RCC 7860 (cell line): ENCODE data around the gene ZNF664.
A peak's percentile ranks its signal among the peaks of the same experiment; 100 is the strongest.

Experiments used
- DNase-seq: peaks from one replicate; pipeline ENCODE4 v3.0.0-alpha.2; 2015; ENCODE audit warnings: low spot score
- FAIRE-seq: peaks from 2 replicates; lab custom pipeline; 2012; peaks lifted over from hg19 to GRCh38; lab: Jason Lieb, UNC

Gene ZNF664

GRCh38 chr12:123972457-123973401 lies at the start of gene ZNF664, which contains the start of gene CCDC92:
Gene ZNF664, plus strand, starts transcription at chr12:123973215. Its CDS starts 38,930 bp downstream, at chr12:124012145.
Gene CCDC92, minus strand, starts transcription at chr12:123972831. Its CDS starts 28,526 bp downstream, at chr12:123944305.
- DNase-seq (peak; percentile 79), FAIRE-seq (no peak)

GRCh38 chr12:123923927-123924326 lies 49.1 kb upstream of the ZNF664 start:
- FAIRE-seq (no peak), DNase-seq (no peak)

GRCh38 chr12:123924539-123924938 lies 48.5 kb upstream of the ZNF664 start:
- FAIRE-seq = no peak
- no peak for DNase-seq

DNA sequence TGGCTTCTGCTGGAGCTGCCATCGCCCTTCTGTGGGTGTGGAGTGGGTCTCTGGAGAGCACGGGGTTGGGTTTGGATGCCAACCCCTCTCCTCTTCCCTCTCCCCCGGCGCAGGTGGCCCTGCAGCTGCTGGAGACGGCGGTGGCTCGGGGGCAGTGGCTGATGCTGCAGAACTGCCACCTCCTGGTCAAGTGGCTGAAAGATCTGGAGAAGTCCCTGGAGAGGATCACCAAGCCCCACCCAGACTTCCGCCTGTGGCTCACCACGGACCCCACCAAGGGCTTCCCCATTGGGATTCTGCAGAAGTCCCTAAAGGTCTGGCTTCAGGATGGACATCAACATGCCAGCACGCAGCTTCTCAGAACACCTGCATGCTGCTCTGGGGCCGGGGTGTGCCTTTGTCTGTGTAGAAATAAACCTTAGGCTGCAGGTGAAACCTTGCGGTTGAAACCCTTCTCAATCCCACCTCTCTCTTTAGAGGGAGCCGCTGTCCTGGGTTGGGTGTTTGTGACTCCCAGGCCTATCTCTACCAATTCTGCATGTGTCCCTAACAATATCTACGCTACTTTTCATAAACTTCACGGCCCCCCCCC lies 44.6 kb upstream of the ZNF664 start:
- DNase-seq (no peak), FAIRE-seq (no peak)

- FAIRE-seq (no peak), DNase-seq (no peak)
Measured at GRCh38 chr12:123928897-123929296, 44.1 kb upstream of the ZNF664 start.

- no peak for DNase-seq
Measured at GRCh38 chr12:123929946-123930583, 43.0 kb upstream of the ZNF664 start.

DNA sequence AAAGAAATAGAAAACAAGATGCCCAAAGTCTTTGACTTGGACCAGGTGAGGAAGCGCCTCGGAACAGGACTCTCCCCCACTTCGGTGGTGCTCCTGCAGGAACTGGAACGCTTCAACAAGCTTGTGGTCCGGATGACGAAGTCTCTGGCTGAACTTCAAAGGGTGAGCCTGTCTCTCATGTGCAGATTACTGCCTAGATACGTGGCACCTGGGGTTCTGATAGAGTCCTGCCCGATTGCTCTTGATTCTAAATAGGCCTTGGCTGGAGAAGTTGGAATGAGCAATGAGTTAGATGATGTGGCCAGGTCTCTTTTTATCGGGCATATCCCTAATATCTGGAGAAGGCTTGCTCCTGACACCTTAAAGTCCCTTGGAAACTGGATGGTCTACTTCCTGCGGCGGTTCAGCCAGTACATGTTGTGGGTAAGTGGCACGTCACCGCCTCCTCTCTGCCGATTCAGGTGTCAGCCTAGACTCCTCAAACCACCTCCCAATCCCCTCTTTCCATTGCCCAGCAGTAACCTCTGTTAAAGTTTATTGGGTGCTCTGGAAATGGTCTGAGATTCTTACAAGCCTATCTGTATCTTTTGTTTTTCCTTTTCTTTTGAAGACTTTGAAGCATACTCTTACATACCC lies 41.2 kb upstream of the ZNF664 start:
- FAIRE-seq (no peak), DNase-seq (no peak)

More at GRCh38 chr12:123929946-123930583, 43.0 kb upstream of the ZNF664 start:
- FAIRE-seq = no peak

- DNase-seq (no peak), FAIRE-seq (no peak)
Measured at GRCh38 chr12:123933214-123933613, 39.8 kb upstream of the ZNF664 start.

DNA sequence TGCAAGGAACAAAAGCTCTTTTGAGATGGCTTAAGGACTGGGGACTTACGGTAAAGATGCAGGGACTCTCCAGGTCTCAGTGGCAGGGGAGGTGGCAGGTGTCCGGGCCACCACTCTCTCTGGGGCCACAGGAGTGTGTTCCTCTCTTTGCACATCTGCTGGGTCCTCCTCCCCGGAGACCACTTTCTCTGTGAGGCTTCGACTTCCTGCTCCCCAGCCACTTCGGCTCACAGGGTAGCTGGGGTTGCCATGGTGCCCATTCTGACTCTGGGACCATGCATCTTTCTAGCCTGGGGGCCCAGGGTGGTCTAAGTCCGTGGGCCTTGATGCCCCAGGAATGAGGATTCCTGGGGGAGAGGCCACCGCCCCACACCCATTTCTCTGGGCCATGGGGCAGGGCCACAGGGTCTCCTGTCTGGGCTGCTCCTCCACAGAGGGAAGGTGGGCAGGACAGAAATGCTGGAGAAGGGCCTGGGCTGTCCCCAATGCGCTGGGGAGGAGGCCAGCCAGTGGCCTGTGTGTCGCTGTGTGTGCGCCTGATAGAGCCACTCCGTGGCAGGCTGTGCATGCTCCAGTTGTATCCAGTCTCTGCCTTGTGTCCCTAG lies 38.9 kb upstream of the ZNF664 start:
- no peak for DNase-seq
- FAIRE-seq = no peak

DNA sequence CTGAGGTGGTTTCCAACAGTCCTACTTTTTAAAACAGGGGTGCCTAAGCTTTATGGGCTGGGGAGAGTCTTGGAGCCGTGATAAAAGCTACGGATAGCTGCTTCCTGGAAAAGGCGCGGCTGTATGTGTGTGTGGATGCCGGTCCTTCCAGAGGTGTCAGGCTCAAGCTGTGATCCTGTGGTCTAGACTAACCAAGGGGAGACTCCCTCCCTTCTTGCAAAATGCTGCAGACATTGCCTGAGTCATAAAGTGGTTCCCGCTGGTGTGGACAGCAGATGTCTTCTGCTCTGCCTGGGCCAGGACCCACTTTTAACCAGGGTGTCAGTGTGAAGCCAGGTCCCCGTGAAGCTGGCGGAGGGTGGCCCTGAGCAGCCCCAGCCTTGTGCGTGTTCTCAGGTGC lies 38.2 kb upstream of the ZNF664 start:
- FAIRE-seq = no peak
- DNase-seq = no peak

- DNase-seq (no peak), FAIRE-seq (no peak)
Measured at GRCh38 chr12:123935956-123936355, 37.1 kb upstream of the ZNF664 start.

GRCh38 chr12:123936471-123936870 lies 36.5 kb upstream of the ZNF664 start:
- no peak for DNase-seq
- FAIRE-seq = no peak

GRCh38 chr12:123936956-123937706 lies 35.9 kb upstream of the ZNF664 start:
- FAIRE-seq = no peak
- DNase-seq = no peak

- no peak for FAIRE-seq
- DNase-seq = no peak
Measured at GRCh38 chr12:123937707-123938591, 35.1 kb upstream of the ZNF664 start.

DNA sequence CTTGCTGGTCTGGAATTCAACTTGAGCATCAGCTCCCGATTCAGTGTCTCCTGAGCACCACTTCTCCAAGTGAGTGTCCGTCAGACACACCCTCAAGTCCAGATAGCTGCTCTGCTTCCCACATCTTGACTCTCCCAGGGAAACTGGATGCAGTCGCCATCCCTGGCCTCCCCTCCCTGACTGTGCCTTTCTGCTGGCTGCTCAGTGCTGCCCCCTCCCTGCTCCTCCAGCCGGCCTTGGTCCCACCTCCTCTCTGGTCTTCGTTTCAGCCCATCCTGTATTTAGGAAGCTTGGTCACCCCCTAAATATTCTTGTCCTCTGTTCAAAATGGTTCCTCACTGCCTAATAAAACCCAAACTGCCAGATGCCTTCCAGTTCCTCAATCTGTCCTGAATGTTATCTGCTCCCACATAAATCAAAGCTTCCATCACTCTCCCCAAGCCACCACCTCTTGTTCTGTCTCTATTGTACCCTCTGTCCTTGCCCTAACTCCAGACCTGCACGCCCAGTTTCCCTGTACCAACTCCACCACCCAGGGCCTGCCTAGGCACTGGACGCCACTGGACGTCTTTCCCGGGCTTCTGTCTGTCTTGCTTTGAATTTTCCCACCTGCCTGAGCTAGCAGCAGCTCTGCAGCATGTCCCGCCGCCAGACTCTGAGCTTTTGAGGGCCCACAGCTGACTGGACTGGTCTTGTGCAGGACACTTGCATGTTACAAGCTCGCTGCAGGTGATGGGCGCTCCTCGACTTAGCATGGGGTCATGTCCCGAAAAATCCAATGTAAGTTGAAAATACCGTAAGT lies 34.1 kb upstream of the ZNF664 start:
- no peak for FAIRE-seq

DNA sequence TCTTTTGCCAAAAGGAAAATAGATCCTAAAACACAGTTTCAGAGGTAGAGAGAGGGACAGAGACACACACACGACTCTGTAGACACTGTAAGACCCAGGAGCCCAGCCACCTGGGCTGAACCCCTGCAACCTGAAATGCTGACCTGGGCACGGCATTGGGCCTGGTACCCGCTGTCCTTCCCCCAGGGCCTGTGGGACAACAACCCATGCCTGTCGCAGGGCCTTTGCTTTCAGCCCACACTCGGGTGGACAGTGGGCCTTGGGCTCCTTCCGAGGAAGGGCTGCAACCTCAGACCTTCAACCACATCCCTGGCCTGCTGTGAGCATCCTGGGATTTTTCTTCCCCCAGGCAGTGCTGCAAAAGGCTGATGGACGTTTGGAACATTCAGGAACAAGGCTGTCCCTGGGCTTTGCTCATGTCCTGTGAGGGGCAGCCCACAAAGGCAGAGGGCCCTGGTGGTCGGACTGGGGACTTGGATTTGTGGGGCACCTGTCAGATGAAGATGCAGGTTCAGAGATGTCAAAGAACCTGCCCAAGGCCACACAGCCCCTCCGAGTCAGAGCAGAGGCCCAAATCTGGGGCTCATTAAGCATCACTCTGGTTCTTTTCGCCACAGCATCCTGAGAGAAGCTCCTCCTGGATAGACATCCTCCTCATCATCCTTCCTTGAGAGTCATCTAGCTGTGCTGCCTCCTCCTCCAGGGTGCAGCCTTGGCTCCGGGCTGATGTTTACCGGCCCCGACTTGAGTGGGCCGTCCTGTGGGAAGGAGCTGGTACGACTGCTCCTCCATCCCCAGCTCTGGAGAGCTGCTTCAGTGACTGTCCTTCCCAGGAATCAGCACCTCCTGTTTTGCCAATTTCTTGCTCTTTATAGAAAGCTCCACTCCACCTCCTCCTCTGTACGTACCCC lies 33.0 kb upstream of the ZNF664 start:
- FAIRE-seq = no peak
- no peak for DNase-seq

More for the DNA sequence above, 34.1 kb upstream of the ZNF664 start:
- DNase-seq = no peak

DNA sequence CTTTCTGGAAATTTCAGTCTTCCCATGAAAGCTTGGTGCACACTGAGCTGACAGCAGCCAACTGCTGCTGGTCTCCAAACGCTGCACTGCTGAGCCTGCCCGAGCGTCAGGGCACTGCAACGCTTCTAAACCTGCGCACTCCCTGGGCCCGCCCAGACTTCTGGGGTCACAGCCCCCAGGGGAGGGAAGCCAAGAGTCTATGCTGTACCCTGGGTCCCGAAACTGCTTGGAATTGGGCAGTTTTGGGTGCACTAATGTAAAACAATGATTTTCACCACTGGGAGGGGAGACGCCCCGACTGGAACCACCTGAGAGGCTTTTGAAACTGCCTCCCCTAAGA lies 32.4 kb upstream of the ZNF664 start:
- no peak for FAIRE-seq
- DNase-seq = no peak
